B cell (primary cell): ENCODE measurements around the gene BPIFB1.

ENCODE experiments used
- CTCF ChIP-seq: fragments of 200-600 bp; IDR thresholded peaks from one replicate; pipeline ENCODE4 v1.8.0; 2022; ENCODE audit warnings: antibody characterized with exemption, mild to moderate bottlenecking
- EZH2 ChIP-seq: IDR thresholded peaks from 2 replicates; pipeline ENCODE4 v1.6.1; 2012; ENCODE audit warnings: borderline replicate concordance, low read depth, mild to moderate bottlenecking, moderate library complexity, low read length; ENCODE audit not compliant: insufficient read depth, poor library complexity, severe bottlenecking

DNA sequence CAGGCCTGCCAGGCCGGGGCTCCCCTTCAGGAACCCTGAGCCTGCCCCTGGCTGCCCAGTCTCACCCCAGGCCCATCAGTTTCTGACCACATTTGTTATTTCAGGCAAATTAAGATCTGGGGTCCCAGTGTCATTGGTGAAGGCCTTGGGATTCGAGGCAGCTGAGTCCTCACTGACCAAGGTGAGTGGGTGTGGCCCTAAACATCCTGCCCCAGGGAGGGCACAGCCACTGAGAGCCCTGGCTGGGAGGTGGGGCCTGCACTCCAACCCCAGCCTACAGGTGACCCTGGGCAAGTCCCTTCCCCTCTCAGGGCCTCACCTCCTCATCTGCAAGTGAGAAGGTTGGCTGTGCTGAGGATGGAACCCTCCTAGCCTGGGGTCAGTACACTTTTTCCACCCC, 23.8 kb downstream of the BPIFB1 start:
- no peak for TF ChIP-seq CTCF
- no peak for TF ChIP-seq EZH2
